ENCODE measurements around the gene RNF38. TPM values are rescaled to one million over a fixed set of nuclear protein-coding genes. Genes with fewer than 3 reads are reported as not detected.
"Not testable (repeated sequence)": the region's sequence is repeated elsewhere in the genome, so short reads cannot be mapped to it uniquely, and the experiment has no call there.

Gene RNF38
- total RNA-seq, 1 donor from 2014 or later: 34.8 TPM

- intact Hi-C loops (cut with micrococcal nuclease): no loop called here
- Mint-ChIP-seq H3K4me1 (ENCODE audit: low read depth) (peaks cover 14% of the 10 kb centered on the region), H3K27me3 (ENCODE audit: low read depth) (no peaks in the 10 kb centered on the region), H3K4me3 (ENCODE audit: low read depth) (no peak overlapping the region), H3K36me3 (ENCODE audit: low read depth) (peaks cover 71% of the 10 kb centered on the region), H3K9me3 (no peaks in the 10 kb centered on the region), H3K27ac (no peak overlapping the region)
- no peak for DNase-seq (ENCODE audit: low spot score)
These were observed 54.8 kb downstream of the RNF38 start for GRCh38 chr9:36345103-36345846.

GRCh38 chr9:36341936-36342577 is 58.0 kb downstream of the RNF38 start:
- Mint-ChIP-seq H3K4me3 (ENCODE audit: low read depth) (no peak overlapping the region), H3K27me3 (ENCODE audit: low read depth) (no peaks in the 10 kb centered on the region), H3K4me1 (ENCODE audit: low read depth) (peaks cover 11% of the 10 kb centered on the region), H3K27ac (peak overlapping the region; percentile 90), H3K36me3 (ENCODE audit: low read depth) (peaks cover 73% of the 10 kb centered on the region), H3K9me3 (no peaks in the 10 kb centered on the region)
- intact Hi-C loops (cut with micrococcal nuclease): loop anchor here (5.0 kb wide), 1 partner anchor 35 kb away; no protein-coding TSS in a partner anchor
- no peak for DNase-seq (ENCODE audit: low spot score)

- Mint-ChIP-seq H3K36me3 (ENCODE audit: low read depth) (peaks cover 60% of the 10 kb centered on the region), H3K4me3 (ENCODE audit: low read depth) (no peak overlapping the region), H3K9me3 (no peaks in the 10 kb centered on the region), H3K27ac (peak overlapping the region; percentile 55), H3K27me3 (ENCODE audit: low read depth) (no peaks in the 10 kb centered on the region), H3K4me1 (ENCODE audit: low read depth) (peaks cover 9% of the 10 kb centered on the region)
- intact Hi-C loops (cut with micrococcal nuclease): no loop called here
- no peak for DNase-seq (ENCODE audit: low spot score)
These were observed 62.2 kb downstream of the RNF38 start for GRCh38 chr9:36337865-36338264.

GRCh38 chr9:36337002-36337401 is 63.1 kb downstream of the RNF38 start:
- intact Hi-C loops (cut with micrococcal nuclease): no loop called here
- H3K9me3 Mint-ChIP-seq: no peaks in the 10 kb centered on the region
- H3K27ac Mint-ChIP-seq: peak overlapping the region; percentile 25
- H3K4me1 Mint-ChIP-seq (ENCODE audit: low read depth): peaks cover 3% of the 10 kb centered on the region
- no peak for DNase-seq (ENCODE audit: low spot score)
- H3K36me3 Mint-ChIP-seq (ENCODE audit: low read depth): peaks cover 53% of the 10 kb centered on the region
- no peak overlapping the region for H3K4me3 Mint-ChIP-seq (ENCODE audit: low read depth)
- no peaks in the 10 kb centered on the region for H3K27me3 Mint-ChIP-seq (ENCODE audit: low read depth)

GRCh38 chr9:36336131-36336907 is 63.8 kb downstream of the RNF38 start:
- H3K36me3 Mint-ChIP-seq (ENCODE audit: low read depth): peaks cover 50% of the 10 kb centered on the region
- H3K27ac Mint-ChIP-seq: no peak overlapping the region
- intact Hi-C loops (cut with micrococcal nuclease): no loop called here

GRCh38 chr9:36332006-36332405 is 68.1 kb downstream of the RNF38 start:
- no peak overlapping the region for H3K27ac Mint-ChIP-seq
- H3K4me1 Mint-ChIP-seq (ENCODE audit: low read depth): peaks cover 4% of the 10 kb centered on the region
- H3K27me3 Mint-ChIP-seq (ENCODE audit: low read depth): no peaks in the 10 kb centered on the region
- no peak for DNase-seq (ENCODE audit: low spot score)
- H3K9me3 Mint-ChIP-seq: no peaks in the 10 kb centered on the region
- intact Hi-C loops (cut with micrococcal nuclease): loop anchor here (5.0 kb wide), 1 partner anchor 230 kb away; no protein-coding TSS in a partner anchor
- H3K36me3 Mint-ChIP-seq (ENCODE audit: low read depth): peaks cover 10% of the 10 kb centered on the region
- H3K4me3 Mint-ChIP-seq (ENCODE audit: low read depth): no peak overlapping the region

More at GRCh38 chr9:36336131-36336907, 63.8 kb downstream of the RNF38 start:
- Mint-ChIP-seq H3K4me3 (ENCODE audit: low read depth) (no peak overlapping the region), H3K27me3 (ENCODE audit: low read depth) (no peaks in the 10 kb centered on the region), H3K4me1 (ENCODE audit: low read depth) (no peaks in the 10 kb centered on the region), H3K9me3 (no peaks in the 10 kb centered on the region)
- no peak for DNase-seq (ENCODE audit: low spot score)

- no peak overlapping the region for H3K4me3 Mint-ChIP-seq (ENCODE audit: low read depth)
- no peaks in the 10 kb centered on the region for H3K9me3 Mint-ChIP-seq
- H3K27ac Mint-ChIP-seq: no peak overlapping the region
- no peaks in the 10 kb centered on the region for H3K36me3 Mint-ChIP-seq (ENCODE audit: low read depth)
- DNase-seq (ENCODE audit: low spot score): peak; percentile 23
- H3K27me3 Mint-ChIP-seq (ENCODE audit: low read depth): no peaks in the 10 kb centered on the region
- intact Hi-C loops (cut with micrococcal nuclease): loop anchor here (1.0 to 2.0 kb wide), 2 partner anchors 81 to 138 kb away; partner anchors contain the start of gene CLTA
- H3K4me1 Mint-ChIP-seq (ENCODE audit: low read depth): peaks cover 4% of the 10 kb centered on the region
These were observed 71.2 kb downstream of the RNF38 start for GRCh38 chr9:36328798-36329411.

- intact Hi-C loops (cut with micrococcal nuclease): no loop called here
- peaks cover 7% of the 10 kb centered on the region for H3K9me3 Mint-ChIP-seq
These were observed 74.8 kb downstream of the RNF38 start for GRCh38 chr9:36325081-36325828.

GRCh38 chr9:36323926-36324325 is 76.1 kb downstream of the RNF38 start:
- intact Hi-C loops (cut with micrococcal nuclease): no loop called here
- no peak for DNase-seq (ENCODE audit: low spot score)
- H3K4me3 Mint-ChIP-seq (ENCODE audit: low read depth): no peak overlapping the region
- H3K4me1 Mint-ChIP-seq (ENCODE audit: low read depth): peaks cover 3% of the 10 kb centered on the region
- H3K27me3 Mint-ChIP-seq (ENCODE audit: low read depth): no peaks in the 10 kb centered on the region
- H3K27ac Mint-ChIP-seq: no peak overlapping the region
- H3K36me3 Mint-ChIP-seq (ENCODE audit: low read depth): no peaks in the 10 kb centered on the region
- peaks cover 7% of the 10 kb centered on the region for H3K9me3 Mint-ChIP-seq

More at GRCh38 chr9:36325081-36325828, 74.8 kb downstream of the RNF38 start:
- H3K4me3 Mint-ChIP-seq (ENCODE audit: low read depth): no peak overlapping the region
- peaks cover 4% of the 10 kb centered on the region for H3K4me1 Mint-ChIP-seq (ENCODE audit: low read depth)
- DNase-seq (ENCODE audit: low spot score): no peak
- H3K27ac Mint-ChIP-seq: no peak overlapping the region
- no peaks in the 10 kb centered on the region for H3K36me3 Mint-ChIP-seq (ENCODE audit: low read depth)
- no peaks in the 10 kb centered on the region for H3K27me3 Mint-ChIP-seq (ENCODE audit: low read depth)

GRCh38 chr9:36322462-36322861 is 77.6 kb downstream of the RNF38 start:
- Mint-ChIP-seq H3K9me3 (peaks cover 7% of the 10 kb centered on the region), H3K27ac (no peak overlapping the region), H3K36me3 (ENCODE audit: low read depth) (no peaks in the 10 kb centered on the region), H3K27me3 (ENCODE audit: low read depth) (no peaks in the 10 kb centered on the region), H3K4me1 (ENCODE audit: low read depth) (no peaks in the 10 kb centered on the region), H3K4me3 (ENCODE audit: low read depth) (no peak overlapping the region)
- no peak for DNase-seq (ENCODE audit: low spot score)
- intact Hi-C loops (cut with micrococcal nuclease): no loop called here

- H3K27ac Mint-ChIP-seq; H3K4me3 Mint-ChIP-seq (ENCODE audit: low read depth); H3K4me1 Mint-ChIP-seq (ENCODE audit: low read depth); H3K36me3 Mint-ChIP-seq (ENCODE audit: low read depth); H3K9me3 Mint-ChIP-seq; H3K27me3 Mint-ChIP-seq (ENCODE audit: low read depth); DNase-seq (ENCODE audit: low spot score); intact Hi-C loops (cut with micrococcal nuclease): not testable (repeated sequence)
These were observed 78.2 kb downstream of the RNF38 start for GRCh38 chr9:36321903-36322302.

- H3K36me3 Mint-ChIP-seq (ENCODE audit: low read depth): no peaks in the 10 kb centered on the region
- no peak for DNase-seq (ENCODE audit: low spot score)
- no peak overlapping the region for H3K27ac Mint-ChIP-seq
- no peak overlapping the region for H3K4me3 Mint-ChIP-seq (ENCODE audit: low read depth)
- H3K27me3 Mint-ChIP-seq (ENCODE audit: low read depth): no peaks in the 10 kb centered on the region
- peaks cover 7% of the 10 kb centered on the region for H3K9me3 Mint-ChIP-seq
- no peaks in the 10 kb centered on the region for H3K4me1 Mint-ChIP-seq (ENCODE audit: low read depth)
- intact Hi-C loops (cut with micrococcal nuclease): no loop called here
These were observed 79.6 kb downstream of the RNF38 start for GRCh38 chr9:36320466-36320865.
